Central memory CD8-positive, alpha-beta T cell (primary cell): ENCODE results near the gene ARHGEF25.
A peak's percentile ranks its signal among the peaks of the same experiment; 100 is the strongest.
"Not testable (repeated sequence)": the region's sequence is repeated elsewhere in the genome, so short reads cannot be mapped to it uniquely, and the experiment has no call there.

Source experiments
- ATAC-seq: fragments of 150-1000 bp; cut with Tn5 transposase; replicated peaks from 2 replicates; pipeline ENCODE4 v1.10.0; 2022; ENCODE audit warnings: mild to moderate bottlenecking, moderate FRiP score, moderate number of reproducible peaks; ENCODE audit not compliant: poor library complexity, severe bottlenecking; ENCODE audit errors: extremely low read depth
- DNase-seq, 2 donors: peaks; one replicate each; pipeline ENCODE4 v3.0.0; 2021; ENCODE audit warnings: low spot score in 2 of 2
- H3K27ac Mint-ChIP-seq: one replicate; pipeline ENCODE4 v1.8.0; 2022; ENCODE audit warnings: low read depth, mild to moderate bottlenecking, moderate library complexity, mixed read lengths
- H3K27me3 Mint-ChIP-seq: one replicate; pipeline ENCODE4 v1.8.0; 2022; ENCODE audit warnings: mixed read lengths
- H3K36me3 Mint-ChIP-seq: one replicate; pipeline ENCODE4 v1.8.0; 2022; ENCODE audit warnings: mild to moderate bottlenecking, moderate library complexity, mixed read lengths; ENCODE audit not compliant: insufficient read depth
- H3K4me1 Mint-ChIP-seq: one replicate; pipeline ENCODE4 v1.8.0; 2022; ENCODE audit warnings: mixed read lengths
- H3K4me3 Mint-ChIP-seq: one replicate; pipeline ENCODE4 v1.8.0; 2022; ENCODE audit warnings: mild to moderate bottlenecking, moderate library complexity, mixed read lengths
- H3K9me3 Mint-ChIP-seq: one replicate; pipeline ENCODE4 v1.8.0; 2022; ENCODE audit warnings: mixed read lengths

ARHGEF25 gene

DNA sequence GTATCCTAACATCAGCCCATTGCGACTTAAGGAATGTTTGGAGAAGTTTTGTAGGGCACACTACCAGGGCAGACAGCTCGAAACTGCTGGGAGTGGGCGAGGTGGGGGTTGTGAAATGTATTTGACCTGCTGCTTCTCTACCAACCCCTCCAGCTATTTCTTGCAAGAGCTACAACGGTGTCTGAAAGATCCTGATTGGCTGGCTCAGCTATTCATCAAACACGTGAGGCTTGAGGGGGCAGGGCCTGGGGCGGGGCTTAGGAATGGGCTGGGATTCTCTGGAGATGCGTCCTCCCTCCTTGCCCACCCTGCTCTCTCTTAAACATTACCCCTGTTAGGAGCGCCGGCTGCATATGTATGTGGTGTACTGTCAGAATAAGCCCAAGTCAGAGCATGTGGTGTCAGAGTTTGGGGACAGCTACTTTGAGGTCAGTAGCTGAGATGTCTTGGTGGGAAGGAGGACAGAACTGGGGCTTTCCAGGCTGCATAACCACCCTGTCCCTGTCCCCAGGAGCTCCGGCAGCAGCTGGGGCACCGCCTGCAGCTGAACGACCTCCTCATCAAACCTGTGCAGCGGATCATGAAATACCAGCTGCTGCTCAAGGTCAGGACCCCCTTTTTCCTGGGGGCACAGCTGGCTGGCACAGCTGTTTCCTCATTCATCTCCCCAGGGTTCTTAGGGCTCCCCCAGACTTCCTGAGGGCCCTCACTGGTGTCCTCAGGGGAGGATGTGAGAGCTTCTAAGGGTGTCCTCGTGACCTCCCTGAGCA, 3.1 kb downstream of the ARHGEF25 start:
- Mint-ChIP-seq H3K4me3 (no peak overlapping the region), H3K4me1 (peaks cover 5% of the 10 kb centered on the region), H3K36me3 (peaks cover under 1% of the 10 kb centered on the region), H3K9me3 (no peaks in the 10 kb centered on the region), H3K27me3 (peaks cover 67% of the 10 kb centered on the region), H3K27ac (no peak overlapping the region)
- DNase-seq (no peak), ATAC-seq (no peak)

DNA sequence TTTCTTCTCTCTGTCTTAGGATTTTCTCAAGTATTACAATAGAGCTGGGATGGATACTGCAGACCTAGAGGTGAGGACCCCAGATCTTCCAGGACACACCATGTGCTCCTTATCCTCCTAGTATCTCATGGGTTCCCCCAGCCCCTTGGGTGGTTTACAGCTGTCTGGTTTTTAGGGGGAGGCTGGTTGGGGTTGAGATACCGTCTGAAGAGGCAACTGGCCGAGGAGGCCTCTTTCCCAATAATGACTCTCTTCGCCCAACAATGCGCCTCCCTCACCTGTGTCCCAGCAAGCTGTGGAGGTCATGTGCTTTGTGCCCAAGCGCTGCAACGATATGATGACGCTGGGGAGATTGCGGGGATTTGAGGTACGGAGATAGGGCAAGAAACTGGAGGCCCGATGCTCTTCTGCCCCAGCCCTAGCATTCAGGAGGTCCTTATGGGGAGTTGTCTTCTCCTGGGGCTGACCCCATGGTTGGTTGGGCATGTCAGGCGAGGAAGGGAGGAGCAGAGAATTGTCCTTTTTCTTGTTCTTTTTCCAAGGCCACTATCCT, 3.8 kb downstream of the ARHGEF25 start:
- ATAC-seq (no peak), DNase-seq (no peak)
- no peaks in the 10 kb centered on the region for H3K36me3 Mint-ChIP-seq
- H3K27me3 Mint-ChIP-seq: peaks cover 73% of the 10 kb centered on the region
- peaks cover 5% of the 10 kb centered on the region for H3K4me1 Mint-ChIP-seq
- H3K27ac Mint-ChIP-seq: no peak overlapping the region
- H3K9me3 Mint-ChIP-seq: no peaks in the 10 kb centered on the region
- H3K4me3 Mint-ChIP-seq: no peak overlapping the region

DNA sequence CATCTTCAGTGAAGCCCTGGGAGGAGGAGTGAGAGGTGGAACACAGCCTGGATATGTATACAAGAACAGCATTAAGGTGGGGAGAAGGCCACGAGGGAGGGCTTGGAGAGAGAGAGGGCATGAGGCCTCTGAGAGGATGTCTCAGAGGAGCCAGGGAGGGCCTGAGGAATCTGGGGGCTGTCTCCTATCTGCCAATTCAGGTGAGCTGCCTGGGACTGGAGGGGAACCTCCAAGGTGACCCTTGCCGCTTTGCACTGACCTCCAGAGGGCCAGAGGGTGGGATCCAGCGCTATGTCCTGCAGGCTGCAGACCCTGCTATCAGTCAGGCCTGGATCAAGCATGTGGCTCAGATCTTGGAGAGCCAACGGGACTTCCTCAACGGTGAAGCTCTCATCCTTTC, 4.4 kb downstream of the ARHGEF25 start:
- peaks cover 5% of the 10 kb centered on the region for H3K4me1 Mint-ChIP-seq
- no peaks in the 10 kb centered on the region for H3K9me3 Mint-ChIP-seq
- no peak overlapping the region for H3K4me3 Mint-ChIP-seq
- peaks cover 79% of the 10 kb centered on the region for H3K27me3 Mint-ChIP-seq
- DNase-seq (no peak), ATAC-seq (no peak)
- no peak overlapping the region for H3K27ac Mint-ChIP-seq
- H3K36me3 Mint-ChIP-seq: peaks cover 2% of the 10 kb centered on the region

DNA sequence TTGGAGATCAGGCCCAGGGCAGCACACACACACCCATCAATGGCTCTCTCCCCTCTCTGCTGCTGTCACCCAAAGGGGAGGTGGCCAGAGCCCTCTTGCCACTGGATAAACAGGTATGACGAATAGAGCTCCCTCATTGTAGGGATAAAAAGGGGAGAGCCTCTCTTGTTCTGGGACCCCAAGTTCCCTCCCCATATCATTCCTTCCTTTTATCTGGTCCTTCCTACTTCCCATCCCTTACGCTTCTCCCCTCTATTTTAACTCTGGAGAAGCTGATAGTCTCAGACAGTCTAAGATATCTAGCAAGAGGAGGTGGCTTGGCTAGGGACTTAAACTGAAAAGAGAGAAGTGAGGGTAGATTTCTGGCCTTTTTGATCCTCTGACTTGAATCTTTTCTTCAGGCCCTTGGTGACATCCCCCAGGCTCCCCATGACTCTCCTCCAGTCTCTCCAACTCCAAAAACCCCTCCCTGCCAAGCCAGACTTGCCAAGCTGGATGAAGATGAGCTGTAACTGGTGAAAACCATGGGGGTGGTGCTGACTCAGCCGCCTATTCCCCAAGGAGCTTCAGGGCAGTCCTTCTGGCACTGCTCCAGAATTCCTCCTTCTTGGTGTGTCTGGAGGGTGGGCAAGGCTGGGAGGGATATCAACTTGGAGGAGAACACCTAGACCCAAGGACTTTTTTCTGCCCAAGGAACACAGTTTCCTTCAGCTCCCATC, 5.3 kb downstream of the ARHGEF25 start:
- Mint-ChIP-seq H3K4me1 (peaks cover 14% of the 10 kb centered on the region), H3K36me3 (peaks cover 6% of the 10 kb centered on the region), H3K27me3 (peaks cover 89% of the 10 kb centered on the region), H3K4me3 (no peak overlapping the region), H3K9me3 (no peaks in the 10 kb centered on the region), H3K27ac (no peak overlapping the region)
- no peak for ATAC-seq
- no peak for DNase-seq

DNA sequence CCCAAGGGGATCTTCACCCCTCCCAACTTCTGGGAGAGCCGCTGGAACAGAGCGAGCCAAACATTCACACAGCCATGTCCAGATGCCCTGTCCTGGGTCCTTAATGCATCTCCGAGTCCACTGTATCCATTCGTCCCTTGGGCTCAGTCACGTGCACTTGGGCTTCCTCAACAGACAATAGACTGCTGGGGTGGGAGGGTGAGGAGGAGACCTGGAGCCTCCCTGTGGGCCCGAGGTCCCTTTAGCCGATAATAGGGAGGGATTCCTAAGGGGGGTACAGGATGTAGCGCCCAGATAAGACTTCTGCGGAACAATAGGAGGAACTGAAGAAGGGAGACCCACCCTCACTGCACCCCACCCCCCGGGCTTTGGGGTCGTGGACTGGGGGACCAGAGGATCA, 6.7 kb downstream of the ARHGEF25 start:
- H3K36me3 Mint-ChIP-seq: peaks cover 6% of the 10 kb centered on the region
- H3K9me3 Mint-ChIP-seq: no peaks in the 10 kb centered on the region
- DNase-seq: no peak
- H3K27ac Mint-ChIP-seq: no peak overlapping the region
- peaks cover 92% of the 10 kb centered on the region for H3K27me3 Mint-ChIP-seq
- H3K4me3 Mint-ChIP-seq: no peak overlapping the region
- H3K4me1 Mint-ChIP-seq: peaks cover 22% of the 10 kb centered on the region
- no peak for ATAC-seq

GRCh38 chr12:57618431-57618830, 7.2 kb downstream of the ARHGEF25 start:
- Mint-ChIP-seq H3K27me3 (peaks cover 92% of the 10 kb centered on the region), H3K4me1 (peaks cover 22% of the 10 kb centered on the region)
- not testable (repeated sequence) for H3K4me3 Mint-ChIP-seq, H3K9me3 Mint-ChIP-seq, H3K27ac Mint-ChIP-seq, H3K36me3 Mint-ChIP-seq, ATAC-seq, DNase-seq

DNA sequence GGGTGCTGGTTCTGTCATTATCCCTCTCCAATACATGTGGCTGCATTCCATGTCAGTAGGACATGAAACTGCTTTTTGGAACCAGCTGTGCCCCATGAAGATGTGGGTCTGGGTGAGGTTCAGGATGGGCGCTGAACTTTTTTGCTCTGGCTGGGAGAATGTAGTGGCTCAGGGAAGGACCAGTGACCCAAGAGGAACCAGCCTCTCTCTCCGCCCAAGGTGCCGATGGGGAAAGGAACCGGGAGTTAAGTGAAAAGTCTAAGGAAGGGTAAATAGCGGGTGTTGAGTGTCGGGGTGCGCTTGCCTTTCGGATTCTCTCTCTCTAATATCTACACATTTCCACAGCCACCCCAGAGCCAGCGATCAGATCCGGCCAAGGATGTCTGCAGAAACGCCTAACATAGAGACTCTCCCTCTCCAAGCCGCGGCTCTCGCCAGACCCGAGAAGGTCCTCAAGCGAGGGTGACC, 7.8 kb downstream of the ARHGEF25 start:
- H3K9me3 Mint-ChIP-seq: no peaks in the 10 kb centered on the region
- DNase-seq: no peak
- H3K4me3 Mint-ChIP-seq: no peak overlapping the region
- peaks cover 22% of the 10 kb centered on the region for H3K4me1 Mint-ChIP-seq
- no peak for ATAC-seq
- H3K27ac Mint-ChIP-seq: no peak overlapping the region
- H3K36me3 Mint-ChIP-seq: peaks cover 6% of the 10 kb centered on the region
- peaks cover 92% of the 10 kb centered on the region for H3K27me3 Mint-ChIP-seq

- peaks cover 22% of the 10 kb centered on the region for H3K4me1 Mint-ChIP-seq
- peaks cover 94% of the 10 kb centered on the region for H3K27me3 Mint-ChIP-seq
- ATAC-seq (no peak), DNase-seq (no peak)
- no peak overlapping the region for H3K27ac Mint-ChIP-seq
- H3K4me3 Mint-ChIP-seq: no peak overlapping the region
- H3K36me3 Mint-ChIP-seq: peaks cover 6% of the 10 kb centered on the region
- H3K9me3 Mint-ChIP-seq: no peaks in the 10 kb centered on the region
These were observed 8.4 kb downstream of the ARHGEF25 start for GRCh38 chr12:57619434-57620244.

DNA sequence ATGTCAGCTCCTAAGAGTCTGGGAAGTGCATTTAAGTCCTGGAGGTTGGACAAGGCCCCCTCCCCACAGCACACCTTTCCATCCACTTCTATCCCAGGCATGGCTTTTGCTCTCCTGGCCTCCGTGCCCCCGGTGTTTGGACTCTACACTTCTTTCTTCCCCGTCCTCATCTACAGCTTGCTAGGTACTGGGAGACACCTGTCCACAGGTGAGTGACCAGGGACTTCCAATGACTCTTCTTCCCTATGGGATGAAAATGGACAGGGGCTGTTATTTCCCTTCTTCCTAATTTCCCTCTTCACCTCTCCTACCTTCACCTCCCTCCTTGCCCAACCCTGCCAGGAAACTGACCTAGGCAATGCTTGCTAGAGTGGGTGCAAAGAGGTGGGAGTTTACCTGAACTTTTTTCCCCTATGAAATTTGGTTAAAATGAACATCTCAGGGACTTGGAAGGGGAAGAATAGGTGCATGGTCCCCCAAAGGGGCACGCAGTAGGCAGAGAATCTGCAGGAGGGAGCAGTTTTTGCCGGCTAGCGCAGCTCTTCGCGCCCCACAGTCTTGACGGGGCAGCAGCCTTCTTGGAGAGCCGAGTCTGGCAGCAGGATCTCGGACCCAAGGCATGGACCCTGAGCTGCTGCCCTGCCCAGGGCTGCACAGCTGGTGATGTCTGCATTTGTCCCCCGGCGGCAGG, 9.2 kb downstream of the ARHGEF25 start:
- no peak overlapping the region for H3K27ac Mint-ChIP-seq
- H3K27me3 Mint-ChIP-seq: peaks cover 94% of the 10 kb centered on the region
- no peak for DNase-seq
- H3K4me3 Mint-ChIP-seq: peak overlapping the region; percentile 76
- peaks cover 6% of the 10 kb centered on the region for H3K36me3 Mint-ChIP-seq
- ATAC-seq: no peak
- peaks cover 22% of the 10 kb centered on the region for H3K4me1 Mint-ChIP-seq
- H3K9me3 Mint-ChIP-seq: no peaks in the 10 kb centered on the region

GRCh38 chr12:57620936-57621496, 9.8 kb downstream of the ARHGEF25 start:
- peaks cover 6% of the 10 kb centered on the region for H3K36me3 Mint-ChIP-seq
- ATAC-seq: no peak
- no peak for DNase-seq
- peak overlapping the region; percentile 76 for H3K4me3 Mint-ChIP-seq
- H3K27ac Mint-ChIP-seq: no peak overlapping the region
- H3K9me3 Mint-ChIP-seq: no peaks in the 10 kb centered on the region
- peaks cover 98% of the 10 kb centered on the region for H3K27me3 Mint-ChIP-seq
- H3K4me1 Mint-ChIP-seq: peaks cover 22% of the 10 kb centered on the region

DNA sequence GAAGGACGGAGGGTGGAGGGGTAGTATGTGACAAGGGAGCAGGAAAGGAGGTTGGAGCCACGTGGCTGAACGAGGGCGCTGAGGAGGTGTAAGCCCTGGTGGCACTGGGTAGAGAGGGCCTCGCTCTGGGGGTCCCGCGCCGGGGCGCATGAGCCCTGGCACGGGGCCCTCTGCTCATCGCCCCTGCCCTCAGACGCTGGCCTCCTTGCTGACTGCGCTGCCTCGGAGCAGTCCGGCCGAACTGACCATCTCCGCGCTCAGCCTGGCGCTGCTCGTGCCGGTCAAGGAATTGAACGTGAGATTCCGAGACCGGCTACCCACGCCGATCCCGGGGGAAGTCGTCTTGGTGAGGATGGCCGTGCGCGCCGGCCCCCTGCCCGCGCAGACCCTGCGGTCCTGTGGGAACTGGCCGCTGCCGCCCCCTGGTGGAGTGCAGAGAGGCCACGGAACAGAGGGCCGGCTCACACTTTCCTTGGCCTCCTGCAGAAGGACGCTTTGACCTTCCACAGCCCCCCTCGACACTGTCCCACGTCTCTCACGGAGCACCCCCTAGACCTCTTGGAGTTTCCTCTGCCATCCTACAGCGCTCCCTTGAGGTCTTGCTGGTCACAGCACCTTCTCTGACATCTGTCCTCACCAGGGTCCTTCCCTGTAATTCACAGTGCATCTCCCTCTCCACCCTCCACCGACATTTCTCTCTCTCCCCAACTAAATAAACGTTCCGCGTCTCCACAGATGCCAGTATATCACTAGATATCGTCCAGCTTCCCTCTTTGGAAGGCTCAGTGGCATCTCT, 10.5 kb downstream of the ARHGEF25 start:
- H3K36me3 Mint-ChIP-seq: peaks cover 6% of the 10 kb centered on the region
- H3K27ac Mint-ChIP-seq: no peak overlapping the region
- no peaks in the 10 kb centered on the region for H3K9me3 Mint-ChIP-seq
- peaks cover 22% of the 10 kb centered on the region for H3K4me1 Mint-ChIP-seq
- DNase-seq (peak in 1 of 2 donors; percentile 46), ATAC-seq (peak; percentile 56)
- H3K4me3 Mint-ChIP-seq: peak overlapping the region; percentile 76
- H3K27me3 Mint-ChIP-seq: peaks cover 100% of the 10 kb centered on the region
